Adrenal gland (tissue), 12 donors: ENCODE data around the gene RAP1GAP. TPM values are rescaled to one million over a fixed set of nuclear protein-coding genes. Genes with fewer than 3 reads are reported as not detected.

ENCODE experiments used
- DNase-seq, 7 donors: peaks; one replicate each; pipeline ENCODE4 v3.0.0-alpha.2; 2019 to 2020
- H3K27ac ChIP-seq, 5 donors: fragments of 200-600 bp; sonication (generic) in 4 of 5; 1 replicate in 3 of 5; 2 replicates in 2 of 5; pipeline versions ENCODE4 v1.5.1 to v1.8.0; 2016 to 2020; ENCODE audit warnings: mild to moderate bottlenecking in 1 of 5
- H3K27me3 ChIP-seq: fragments of 200-600 bp; 2 replicates; pipeline ENCODE4 v1.8.0; 2021
- H3K36me3 ChIP-seq, 2 donors: fragments of 200-600 bp; replicated peaks in 1 of 2; 1 replicate in 1 of 2; 2 replicates in 1 of 2; pipeline versions ENCODE4 v1.5.1 to v1.8.0; 2018 to 2022
- H3K4me1 ChIP-seq, 2 donors: fragments of 200-600 bp; replicated peaks in 1 of 2; 1 replicate in 1 of 2; 2 replicates in 1 of 2; pipeline versions ENCODE4 v1.5.1 to v1.8.0; 2018 to 2021
- H3K4me3 ChIP-seq, 4 donors: fragments of 200-600 bp; sonication (generic) in 3 of 4; one replicate each; pipeline ENCODE4 v1.5.1; 2016 to 2018
- H3K9me3 ChIP-seq, 3 donors: fragments of 200-600 bp; sonication (generic) in 1 of 3; replicated peaks in 1 of 3; 1 replicate in 2 of 3; 2 replicates in 1 of 3; pipeline versions ENCODE4 v1.5.1 to v1.8.0; 2016 to 2021
- CTCF ChIP-seq, 6 experiments: fragments of 450-650 bp in 4 of 6; fragments of 200-600 bp in 2 of 6; sonication (generic) in 1 of 6; IDR thresholded peaks; 1 replicate in 5 of 6; 2 replicates in 1 of 6; pipeline versions ENCODE4 v1.5.1 to v1.8.0; 2016 to 2021; ENCODE audit warnings: antibody characterized with exemption in 6 of 6, mild to moderate bottlenecking in 2 of 6, moderate library complexity in 1 of 6
- POLR2A ChIP-seq, 2 donors: fragments of 450-650 bp; IDR thresholded peaks; one replicate each; pipeline ENCODE4 v1.6.1; 2017; ENCODE audit warnings: antibody characterized with exemption in 2 of 2, mild to moderate bottlenecking in 2 of 2, moderate library complexity in 1 of 2
- WGBS, 4 donors: extraction: QIAGEN DNeasy Blood & Tissue Kit in 2 of 4; methylation state at CpG; one replicate each; pipeline versions ENCODE4 v1.1.5 to v1.1.7; 2013 to 2017; 5-methylcytosine and 5-hydroxymethylcytosine counted together
- intact Hi-C, 2 donors: fragments of 100-400 bp; cut with DNase I; formaldehyde crosslinking; loops; one replicate each; pipeline versions ENCODE4 v1.14.1 to v1.15.0; 2022 to 2023
- polyA plus RNA-seq, 3 donors: library from polyadenylated mRNA; stranded (reverse); fragments of 200-250 nt in 2 of 3; fragments of 350-450 nt in 1 of 3; fragmentation: Illumina TruSeq in 1 of 3; extraction: RNeasy Lipid Tissue Mini Kit (QIAGEN cat#74804) in 1 of 3; gene quantifications; one replicate each; pipeline ENCODE4 v1.2.3, GENCODE V29; 2013 to 2014
- total RNA-seq, 9 donors: library from RNA; depleted of rRNA in 4 of 9; stranded (reverse); fragments of >200 nt in 4 of 9; fragments of 120-200 nt in 1 of 9; fragmentation: NEBNext Ultra II Directional in 1 of 9; extraction: Animal tissue kit (Norgen Biotek cat#: 25700) in 1 of 9; gene quantifications; one replicate each; pipeline versions ENCODE4 v1.1.0 to v1.2.4, GENCODE V29; 2013 to 2023
- donor health status: healthy with polysubstance abuse.
- donor health status: Bipolar disorder and iron deficiency.
- donor health status: DM: yes; HTN: yes; CAD: no.
- donor health status: DM: no; HTN: no; CAD: no.
- donor health status: DM: no; HTN: no; CAD: no.
- donor health status: DM: yes; HTN: yes; CAD: no.

The RAP1GAP gene
- total and polyA plus RNA-seq, 12 donors = 52.4 to 409 (median 90.0) TPM

GRCh38 chr1:21703318-21703963, 34.3 kb upstream of the RAP1GAP start:
- TF ChIP-seq POLR2A (IDR thresholded peaks at IDR 0.05) (no peak), CTCF (IDR thresholded peaks at IDR 0.05) (peak; percentile 27 to 61 (median 54))
- peak in 4 of 7 donors; percentile 60 to 70 (median 64) for DNase-seq
- Histone ChIP-seq H3K36me3 (peaks cover 0 to 55% of the 10 kb centered on the region in 2 donors), H3K27me3 (no peaks in the 10 kb centered on the region), H3K4me1 (peaks cover 0 to 12% of the 10 kb centered on the region in 2 donors), H3K4me3 (no peak overlapping the region), H3K27ac (peak overlapping the region in 2 of 5 donors; percentile 2 to 61), H3K9me3 (no peaks in the 10 kb centered on the region)
- 36 to 54% (median 48%) methylated on average over 3 of the region's 3 CpGs for WGBS, 4 donors
- intact Hi-C loops = no loop called here

- peaks cover 0 to 48% of the 10 kb centered on the region in 2 donors for H3K36me3 ChIP-seq
- no peaks in the 10 kb centered on the region for H3K9me3 ChIP-seq
- no peak for TF ChIP-seq POLR2A (IDR thresholded peaks at IDR 0.05)
- no peak for TF ChIP-seq CTCF (IDR thresholded peaks at IDR 0.05)
- WGBS, 4 donors = 84 to 92% (median 88%) methylated on average over 4 of the region's 4 CpGs
- no peak overlapping the region for H3K4me3 ChIP-seq
- H3K27ac ChIP-seq = peak overlapping the region in 1 of 5 donors; percentile 61
- intact Hi-C loops = no loop called here
- peaks cover 0 to 12% of the 10 kb centered on the region in 2 donors for H3K4me1 ChIP-seq
- no peak for DNase-seq
- no peaks in the 10 kb centered on the region for H3K27me3 ChIP-seq
Measured at GRCh38 chr1:21702780-21703179, 33.6 kb upstream of the RAP1GAP start.

- intact Hi-C loops = no loop called here
- H3K27me3 ChIP-seq = no peaks in the 10 kb centered on the region
- peaks cover 0 to 10% of the 10 kb centered on the region in 2 donors for H3K4me1 ChIP-seq
- H3K9me3 ChIP-seq = no peaks in the 10 kb centered on the region
- no peak overlapping the region for H3K4me3 ChIP-seq
- TF ChIP-seq CTCF (IDR thresholded peaks at IDR 0.05) = no peak
- TF ChIP-seq POLR2A (IDR thresholded peaks at IDR 0.05) = no peak
- peaks cover 0 to 46% of the 10 kb centered on the region in 2 donors for H3K36me3 ChIP-seq
- H3K27ac ChIP-seq = no peak overlapping the region
- WGBS, 4 donors = 83 to 91% (median 85%) methylated on average over 6 of the region's 6 CpGs
- DNase-seq = no peak
Measured at GRCh38 chr1:21701401-21701800, 32.2 kb upstream of the RAP1GAP start.

GRCh38 chr1:21700094-21700493, 30.9 kb upstream of the RAP1GAP start:
- no peak for DNase-seq
- no peak for TF ChIP-seq POLR2A (IDR thresholded peaks at IDR 0.05)
- no peak for TF ChIP-seq CTCF (IDR thresholded peaks at IDR 0.05)
- Histone ChIP-seq H3K36me3 (peaks cover 0 to 34% of the 10 kb centered on the region in 2 donors), H3K4me3 (no peak overlapping the region), H3K27me3 (no peaks in the 10 kb centered on the region), H3K4me1 (peaks cover 0 to 10% of the 10 kb centered on the region in 2 donors), H3K9me3 (no peaks in the 10 kb centered on the region), H3K27ac (no peak overlapping the region)
- WGBS, 4 donors = 84 to 98% (median 89%) methylated on average over 4 of the region's 4 CpGs
- intact Hi-C loops = no loop called here
